SK-N-SH (cell line): ENCODE results near the gene PBX3. TPM values are rescaled to one million over a fixed set of nuclear protein-coding genes. Genes with fewer than 3 reads are reported as not detected.

Experiments used
- CTCF ChIA-PET: fragments of 300-600, 350-600 bp; formaldehyde crosslinking; extraction: SDS; loops from one replicate; lab custom pipeline; 2021; lab: Yijun Ruan, JAX
- POLR2A ChIA-PET: fragments of 350-600 bp; sonication (Branson Sonifier 250); formaldehyde crosslinking; extraction: SDS; loops from one replicate; lab custom pipeline; 2020; ENCODE audit warnings: antibody characterized with exemption, inconsistent platforms; lab: Yijun Ruan, JAX
- DNase-seq: peaks from one replicate; pipeline ENCODE4 v3.0.0; 2012
- H2AFZ ChIP-seq: fragments of 200-600 bp; sonication (generic); 2 replicates; pipeline ENCODE4 v1.8.1; 2016; ENCODE audit warnings: antibody characterized with exemption, mild to moderate bottlenecking, low read depth
- H3F3A ChIP-seq: fragments of 200-600 bp; sonication (generic); replicated peaks from 2 replicates; pipeline ENCODE3; 2016; ENCODE audit warnings: antibody characterized with exemption, mild to moderate bottlenecking; ENCODE audit not compliant: insufficient read depth
- H3K27ac ChIP-seq, 2 experiments: fragments of 200-500 bp in 1 of 2; fragments of 200-600 bp in 1 of 2; sonication (Bioruptor generic) in 1 of 2; sonication (generic), shearing (Covaris generic) in 1 of 2; 2 replicates each; pipeline versions ENCODE4 v1.5.1 to v1.6.1; 2014 to 2016; ENCODE audit warnings: low read depth in 2 of 2, inconsistent platforms in 1 of 2, low read length in 1 of 2, mild to moderate bottlenecking in 1 of 2, mixed read lengths in 1 of 2
- H3K27me3 ChIP-seq: fragments of 200-600 bp; sonication (generic), shearing (Covaris generic); 2 replicates; pipeline ENCODE4 v1.6.1; 2016; ENCODE audit warnings: mixed run types; ENCODE audit not compliant: insufficient read depth
- H3K36me3 ChIP-seq, 2 experiments: fragments of 200-500 bp in 1 of 2; fragments of 200-600 bp in 1 of 2; sonication (Bioruptor generic) in 1 of 2; sonication (generic) in 1 of 2; replicated peaks in 1 of 2; 2 replicates each; pipeline versions ENCODE3 to v1.5.1; 2014 to 2016; ENCODE audit warnings: low read length in 1 of 2, mild to moderate bottlenecking in 1 of 2; ENCODE audit not compliant: insufficient read depth in 2 of 2, control insufficient read depth in 1 of 2
- H3K4me1 ChIP-seq, 2 experiments: fragments of 200-500 bp in 1 of 2; fragments of 200-600 bp in 1 of 2; sonication (Bioruptor generic) in 1 of 2; sonication (generic), shearing (Covaris generic) in 1 of 2; 2 replicates each; pipeline versions ENCODE4 v1.5.1 to v1.6.1; 2014 to 2016; ENCODE audit warnings: low read depth in 1 of 2, low read length in 1 of 2, mixed run types in 1 of 2; ENCODE audit not compliant: insufficient read depth in 2 of 2, control insufficient read depth in 1 of 2
- H3K4me2 ChIP-seq: fragments of 200-600 bp; sonication (generic), shearing (Covaris generic); 2 replicates; pipeline ENCODE4 v1.6.1; 2017; ENCODE audit warnings: mixed run types
- H3K4me3 ChIP-seq, 2 experiments: fragments of 200-500 bp in 1 of 2; fragments of 200-600 bp in 1 of 2; sonication (Bioruptor generic) in 1 of 2; sonication (generic), shearing (Covaris generic) in 1 of 2; 2 replicates each; pipeline versions ENCODE4 v1.5.1 to v1.8.1; 2014 to 2016; ENCODE audit warnings: low read depth in 2 of 2, inconsistent platforms in 1 of 2, low read length in 1 of 2, mild to moderate bottlenecking in 1 of 2, mixed read lengths in 1 of 2, moderate library complexity in 1 of 2
- H3K79me2 ChIP-seq: fragments of 200-600 bp; sonication (generic); 2 replicates; pipeline ENCODE4 v1.8.1; 2017; ENCODE audit warnings: mild to moderate bottlenecking; ENCODE audit not compliant: insufficient read depth
- H3K9ac ChIP-seq: fragments of 200-600 bp; sonication (generic); 2 replicates; pipeline ENCODE4 v1.6.1; 2017; ENCODE audit warnings: mixed run types
- H3K9me2 ChIP-seq: fragments of 200-600 bp; sonication (generic); 2 replicates; pipeline ENCODE4 v1.6.1; 2017; ENCODE audit warnings: mixed run types
- H3K9me3 ChIP-seq: fragments of 200-600 bp; sonication (generic); 2 replicates; pipeline ENCODE4 v1.6.1; 2017; ENCODE audit warnings: mixed run types, mild to moderate bottlenecking, moderate library complexity
- H4K20me1 ChIP-seq: fragments of 200-600 bp; sonication (generic); 2 replicates; pipeline ENCODE4 v1.6.1; 2017; ENCODE audit warnings: mild to moderate bottlenecking, mixed run types; ENCODE audit not compliant: insufficient read depth
- ELF1 ChIP-seq: IDR thresholded peaks from 2 replicates; pipeline ENCODE4 v1.4.0; 2012
- EP300 ChIP-seq, 2 experiments: IDR thresholded peaks; 2 replicates each; pipeline versions ENCODE4 v1.4.0 to v1.6.1; 2012; ENCODE audit warnings: borderline replicate concordance in 1 of 2, low read depth in 1 of 2, low read length in 1 of 2
- EZH2phosphoT487 ChIP-seq: fragments of 200-600 bp; sonication (generic); IDR thresholded peaks from 2 replicates; pipeline ENCODE4 v1.6.1; 2017; ENCODE audit warnings: low read depth, mixed run types, mild to moderate bottlenecking, antibody characterized with exemption, moderate library complexity, borderline replicate concordance
- FOXJ3 ChIP-seq: sonication (generic); formaldehyde crosslinking; IDR thresholded peaks from 2 replicates; pipeline ENCODE4 v1.5.1; 2020; ENCODE audit warnings: mild to moderate bottlenecking, missing genetic modification reagents
- GATA2 ChIP-seq: sonication (generic); formaldehyde crosslinking; IDR thresholded peaks from 2 replicates; pipeline ENCODE4 v1.5.0; 2020; ENCODE audit warnings: mild to moderate bottlenecking, missing genetic modification reagents
- MEF2A ChIP-seq: IDR thresholded peaks from 2 replicates; pipeline ENCODE4 v1.4.0; 2012; ENCODE audit warnings: low read depth, borderline replicate concordance
- MXI1 ChIP-seq: IDR thresholded peaks from 2 replicates; pipeline ENCODE4 v1.6.1; 2012; ENCODE audit warnings: mild to moderate bottlenecking, low read depth, low read length, improper control_type of control experiment
- POLR2AphosphoS5 ChIP-seq: IDR thresholded peaks from 2 replicates; pipeline ENCODE4 v1.6.1; 2012; ENCODE audit warnings: low read depth, low read length
- RCOR1 ChIP-seq: fragments of 150-350 bp; IDR thresholded peaks from 2 replicates; pipeline ENCODE4 v1.6.1; 2017; ENCODE audit warnings: antibody characterized with exemption, low read length
- SIN3A ChIP-seq: IDR thresholded peaks from 2 replicates; pipeline ENCODE4 v1.6.1; 2012; ENCODE audit warnings: low read depth, mild to moderate bottlenecking, low read length, moderate library complexity, borderline replicate concordance
- TCF12 ChIP-seq: IDR thresholded peaks from 2 replicates; pipeline ENCODE4 v1.4.0; 2012
- WGBS: methylation state at CpG from one replicate; pipeline ENCODE4 v1.1.6; 2017; ENCODE audit warnings: low lambda C conversion rate; 5-methylcytosine and 5-hydroxymethylcytosine counted together
- polyA plus RNA-seq, 3 experiments: library from polyadenylated mRNA; depleted of rRNA; stranded (reverse); fragments of >200 nt; gene quantifications; 2 replicates each; pipeline ENCODE4 v1.2.3, GENCODE V29; 2012
- TF ChIP-seq, protein P1 (sequence below): IDR thresholded peaks from 2 replicates; pipeline ENCODE4 v1.4.0; 2012; ENCODE audit warnings: low read depth
- TF ChIP-seq, protein P2 (sequence below): IDR thresholded peaks from 2 replicates; pipeline ENCODE4; 2012
- TF ChIP-seq, protein P3 (sequence below): IDR thresholded peaks from 2 replicates; pipeline ENCODE4 v1.6.1; 2012; ENCODE audit warnings: mild to moderate bottlenecking, low read depth, low read length, moderate library complexity
- TF ChIP-seq, protein P4 (sequence below): IDR thresholded peaks from 2 replicates; pipeline ENCODE4 v1.4.0; 2012; ENCODE audit warnings: low read depth, borderline replicate concordance

The PBX3 gene
- polyA plus RNA-seq, 1 of the 3 experiments (the other 2 are of a cell fraction), result 73.0 TPM

DNA sequence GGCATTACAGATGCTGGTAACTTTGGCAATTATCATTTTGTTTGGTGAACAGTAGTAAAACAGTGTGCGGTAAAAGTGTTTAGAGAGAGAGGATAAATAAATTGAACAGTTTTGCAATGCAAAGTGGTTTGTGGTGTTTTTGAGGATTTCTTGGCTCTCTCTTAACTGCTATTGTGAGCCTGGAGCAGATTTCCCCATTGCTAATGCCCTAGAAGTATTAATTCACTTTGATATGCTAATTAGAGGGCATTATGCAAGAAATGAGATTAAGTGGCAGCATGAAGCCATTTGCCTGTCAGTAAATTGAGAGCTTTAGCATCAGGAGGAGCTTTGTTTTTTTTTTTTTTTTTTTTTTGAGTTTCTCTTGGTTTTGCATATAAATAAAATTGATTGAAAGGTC lies 8.2 kb downstream of the PBX3 start:
- peaks cover 20 to 76% of the 10 kb centered on the region in 2 experiments; a peak in 3 of 4 replicates for H3K4me1 ChIP-seq
- POLR2A ChIA-PET, result interaction anchor here (0.6 kb wide), 2 partner anchors 25 to 71 kb away, joined by 3 read pairs; no protein-coding TSS in a partner anchor
- CTCF ChIA-PET, result interaction anchor here (1.1 to 1.6 kb wide), 4 partner anchors 8 to 138 kb away, joined by 3 read pairs; no protein-coding TSS in a partner anchor
- peaks cover 60 to 69% of the 10 kb centered on the region in 2 experiments for H3K36me3 ChIP-seq
- H4K20me1 ChIP-seq, result peaks cover 45% of the 10 kb centered on the region; the same call in 1 of the 2 replicates
- peak overlapping the region; percentile 6 to 64; a peak in 3 of 4 replicates for H3K27ac ChIP-seq
- H3K9me3 ChIP-seq, result no peaks in the 10 kb centered on the region
- H2AFZ ChIP-seq, result no peak overlapping the region
- H3K27me3 ChIP-seq, result no peaks in the 10 kb centered on the region
- no peak overlapping the region for H3K4me3 ChIP-seq
- 85% methylated on average over 1 of the region's 1 CpG for WGBS
- peak; percentile 28 for DNase-seq
- H3K9me2 ChIP-seq, result no peaks in the 10 kb centered on the region
- H3K9ac ChIP-seq, result no peak overlapping the region
- peaks cover 9% of the 10 kb centered on the region for H3F3A ChIP-seq
- TF ChIP-seq, protein P1, sequence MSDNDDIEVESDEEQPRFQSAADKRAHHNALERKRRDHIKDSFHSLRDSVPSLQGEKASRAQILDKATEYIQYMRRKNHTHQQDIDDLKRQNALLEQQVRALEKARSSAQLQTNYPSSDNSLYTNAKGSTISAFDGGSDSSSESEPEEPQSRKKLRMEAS, result no peak
- TF ChIP-seq RCOR1, result peak; percentile 46; the same call in 1 of the 2 replicates
- TF ChIP-seq, protein P2, sequence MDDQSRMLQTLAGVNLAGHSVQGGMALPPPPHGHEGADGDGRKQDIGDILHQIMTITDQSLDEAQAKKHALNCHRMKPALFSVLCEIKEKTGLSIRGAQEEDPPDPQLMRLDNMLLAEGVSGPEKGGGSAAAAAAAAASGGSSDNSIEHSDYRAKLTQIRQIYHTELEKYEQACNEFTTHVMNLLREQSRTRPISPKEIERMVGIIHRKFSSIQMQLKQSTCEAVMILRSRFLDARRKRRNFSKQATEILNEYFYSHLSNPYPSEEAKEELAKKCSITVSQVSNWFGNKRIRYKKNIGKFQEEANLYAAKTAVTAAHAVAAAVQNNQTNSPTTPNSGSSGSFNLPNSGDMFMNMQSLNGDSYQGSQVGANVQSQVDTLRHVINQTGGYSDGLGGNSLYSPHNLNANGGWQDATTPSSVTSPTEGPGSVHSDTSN, result no peak
- TF ChIP-seq MXI1, result peak; percentile 22; the same call in 1 of the 2 replicates
- TF ChIP-seq EP300 (IDR thresholded peaks at IDR 0.05; ENCODE audit: borderline replicate concordance in 1 of 2, low read depth in 1 of 2, low read length in 1 of 2), result peak in 1 of 2 experiments; percentile 60; a peak in 1 of 4 replicates
- 0 out of 2 replicates have a peak, but pooled peaks have one; percentile 6 for TF ChIP-seq GATA2
- TF ChIP-seq MEF2A, result no peak
- no peak for TF ChIP-seq POLR2AphosphoS5
- TF ChIP-seq TCF12, result no peak
- TF ChIP-seq EZH2phosphoT487, result no peak
- TF ChIP-seq FOXJ3 (CRISPR knock-in tag), result no peak
- TF ChIP-seq, protein P3, sequence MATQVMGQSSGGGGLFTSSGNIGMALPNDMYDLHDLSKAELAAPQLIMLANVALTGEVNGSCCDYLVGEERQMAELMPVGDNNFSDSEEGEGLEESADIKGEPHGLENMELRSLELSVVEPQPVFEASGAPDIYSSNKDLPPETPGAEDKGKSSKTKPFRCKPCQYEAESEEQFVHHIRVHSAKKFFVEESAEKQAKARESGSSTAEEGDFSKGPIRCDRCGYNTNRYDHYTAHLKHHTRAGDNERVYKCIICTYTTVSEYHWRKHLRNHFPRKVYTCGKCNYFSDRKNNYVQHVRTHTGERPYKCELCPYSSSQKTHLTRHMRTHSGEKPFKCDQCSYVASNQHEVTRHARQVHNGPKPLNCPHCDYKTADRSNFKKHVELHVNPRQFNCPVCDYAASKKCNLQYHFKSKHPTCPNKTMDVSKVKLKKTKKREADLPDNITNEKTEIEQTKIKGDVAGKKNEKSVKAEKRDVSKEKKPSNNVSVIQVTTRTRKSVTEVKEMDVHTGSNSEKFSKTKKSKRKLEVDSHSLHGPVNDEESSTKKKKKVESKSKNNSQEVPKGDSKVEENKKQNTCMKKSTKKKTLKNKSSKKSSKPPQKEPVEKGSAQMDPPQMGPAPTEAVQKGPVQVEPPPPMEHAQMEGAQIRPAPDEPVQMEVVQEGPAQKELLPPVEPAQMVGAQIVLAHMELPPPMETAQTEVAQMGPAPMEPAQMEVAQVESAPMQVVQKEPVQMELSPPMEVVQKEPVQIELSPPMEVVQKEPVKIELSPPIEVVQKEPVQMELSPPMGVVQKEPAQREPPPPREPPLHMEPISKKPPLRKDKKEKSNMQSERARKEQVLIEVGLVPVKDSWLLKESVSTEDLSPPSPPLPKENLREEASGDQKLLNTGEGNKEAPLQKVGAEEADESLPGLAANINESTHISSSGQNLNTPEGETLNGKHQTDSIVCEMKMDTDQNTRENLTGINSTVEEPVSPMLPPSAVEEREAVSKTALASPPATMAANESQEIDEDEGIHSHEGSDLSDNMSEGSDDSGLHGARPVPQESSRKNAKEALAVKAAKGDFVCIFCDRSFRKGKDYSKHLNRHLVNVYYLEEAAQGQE, result no peak
- TF ChIP-seq SIN3A, result no peak
- TF ChIP-seq, protein P4, sequence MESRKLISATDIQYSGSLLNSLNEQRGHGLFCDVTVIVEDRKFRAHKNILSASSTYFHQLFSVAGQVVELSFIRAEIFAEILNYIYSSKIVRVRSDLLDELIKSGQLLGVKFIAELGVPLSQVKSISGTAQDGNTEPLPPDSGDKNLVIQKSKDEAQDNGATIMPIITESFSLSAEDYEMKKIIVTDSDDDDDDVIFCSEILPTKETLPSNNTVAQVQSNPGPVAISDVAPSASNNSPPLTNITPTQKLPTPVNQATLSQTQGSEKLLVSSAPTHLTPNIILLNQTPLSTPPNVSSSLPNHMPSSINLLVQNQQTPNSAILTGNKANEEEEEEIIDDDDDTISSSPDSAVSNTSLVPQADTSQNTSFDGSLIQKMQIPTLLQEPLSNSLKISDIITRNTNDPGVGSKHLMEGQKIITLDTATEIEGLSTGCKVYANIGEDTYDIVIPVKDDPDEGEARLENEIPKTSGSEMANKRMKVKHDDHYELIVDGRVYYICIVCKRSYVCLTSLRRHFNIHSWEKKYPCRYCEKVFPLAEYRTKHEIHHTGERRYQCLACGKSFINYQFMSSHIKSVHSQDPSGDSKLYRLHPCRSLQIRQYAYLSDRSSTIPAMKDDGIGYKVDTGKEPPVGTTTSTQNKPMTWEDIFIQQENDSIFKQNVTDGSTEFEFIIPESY, result no peak
- TF ChIP-seq ELF1, result no peak
- H3K4me2 ChIP-seq, result no peak overlapping the region
- H3K79me2 ChIP-seq, result peaks cover 100% of the 10 kb centered on the region
